HFFc6 (cell line): ENCODE results near the gene GGPS1. TPM values are rescaled to one million over a fixed set of nuclear protein-coding genes. Genes with fewer than 3 reads are reported as not detected.
A peak's percentile ranks its signal among the peaks of the same experiment; 100 is the strongest.
"Not testable (repeated sequence)": the region's sequence is repeated elsewhere in the genome, so short reads cannot be mapped to it uniquely, and the experiment has no call there.

Experiments used
- DNase-seq: peaks from one replicate; pipeline ENCODE4 v3.0.0-alpha.2; 2018
- H3K27ac Mint-ChIP-seq: 2 replicates; pipeline ENCODE4 v1.8.0; 2020; ENCODE audit warnings: mild to moderate bottlenecking, mixed read lengths
- H3K27me3 Mint-ChIP-seq: 2 replicates; pipeline ENCODE4 v1.8.0; 2021; ENCODE audit warnings: mild to moderate bottlenecking, moderate library complexity, mixed read lengths; ENCODE audit not compliant: insufficient read depth
- H3K36me3 Mint-ChIP-seq: 2 replicates; pipeline ENCODE4 v1.8.0; 2021; ENCODE audit warnings: low read depth, mixed read lengths
- H3K4me1 Mint-ChIP-seq: 2 replicates; pipeline ENCODE4 v1.8.0; 2020; ENCODE audit warnings: low read depth, mixed read lengths
- H3K4me3 Mint-ChIP-seq: 2 replicates; pipeline ENCODE4 v1.8.0; 2020; ENCODE audit warnings: mild to moderate bottlenecking, moderate library complexity, mixed read lengths
- H3K9me3 Mint-ChIP-seq: 2 replicates; pipeline ENCODE4 v1.8.0; 2020; ENCODE audit warnings: mild to moderate bottlenecking, mixed read lengths
- long read RNA-seq: library from polyadenylated mRNA; unstranded; transcript quantifications from one replicate; pipeline ENCODE4 v2.0.0, GENCODE V29; 2019
- total RNA-seq, 6 experiments: library from RNA; stranded (reverse); fragmentation: NEBNext Ultra II Directional; extraction: Animal tissue kit (Norgen Biotek cat#: 25700); gene quantifications; 2 replicates in 1 of 6; 3 replicates in 5 of 6; pipeline ENCODE4 v1.2.3, GENCODE V29; 2021
- TF ChIP-seq, protein P1 (sequence below): fragments of 200-600 bp; sonication (generic); IDR thresholded peaks from 2 replicates; pipeline ENCODE4 v1.5.0; 2021; ENCODE audit warnings: antibody characterized with exemption, mild to moderate bottlenecking

GGPS1 gene
- 10 to 100 TPM; 24.9 to 31.0 (median 26.7) TPM for total RNA-seq
- long read RNA-seq, transcript GGPS1-201 (4 exons, 2,895 nt): major isoform, 25 of 28 reads
- long read RNA-seq, partial matches to known transcripts: 1 of 28 reads
- long read RNA-seq, other reads (novel, unspliced or antisense): 1 of 28 reads

DNA sequence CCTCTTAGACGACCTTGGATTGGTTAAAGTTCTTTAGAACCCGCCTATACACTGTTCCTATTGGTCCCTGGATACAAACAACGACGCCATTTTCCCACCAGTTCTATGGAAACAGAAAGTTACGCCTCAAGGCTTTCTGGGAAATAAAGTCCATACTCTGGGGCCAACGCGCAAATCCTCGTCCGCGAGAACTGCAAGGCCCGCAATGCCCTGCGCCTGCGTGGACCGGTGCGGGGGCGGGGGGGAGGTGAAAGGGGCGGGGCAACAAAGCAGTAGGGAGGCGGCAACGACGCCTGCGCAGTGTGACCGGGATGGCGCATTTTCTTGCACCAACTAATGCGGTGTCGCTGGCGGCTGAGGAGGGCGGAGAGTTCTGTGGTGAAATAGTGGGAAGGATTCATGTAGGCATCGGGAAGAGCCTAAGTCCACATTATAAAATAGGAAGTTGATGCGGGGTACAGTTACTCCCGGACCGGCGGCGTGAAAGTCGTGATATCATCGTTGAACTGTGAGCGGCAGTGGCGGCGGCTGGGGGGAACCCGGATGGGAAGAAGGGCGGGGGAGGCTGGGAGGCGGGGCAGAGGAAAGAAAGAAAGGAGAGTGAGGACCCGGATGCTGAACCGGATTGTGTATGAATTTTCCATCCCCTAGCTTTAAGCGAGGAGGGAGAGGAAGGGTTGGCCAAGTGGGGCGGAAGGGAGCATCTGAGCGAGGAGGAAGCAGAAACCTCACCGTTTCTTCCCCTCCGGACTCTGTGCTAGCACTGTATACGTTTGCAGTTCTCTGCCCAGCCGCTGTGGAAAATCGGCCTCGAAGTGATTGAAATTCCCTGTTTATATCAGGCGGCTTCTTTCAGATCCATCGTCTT is at the start of gene GGPS1:
Gene GGPS1 (plus strand): TSS at position 300 of the 868 bp plus-strand sequence. CDS start 6,695 bp downstream, outside the sequence.
- Mint-ChIP-seq H3K9me3 (no peaks in the 10 kb centered on the region), H3K27me3 (peaks cover 2% of the 10 kb centered on the region; the same call in 1 of the 2 replicates), H3K4me3 (no peak within 1 kb of the TSS; the same call in 1 of the 2 replicates), H3K36me3 (peaks cover 10% of the 10 kb centered on the region), H3K4me1 (peaks cover 25% of the 10 kb centered on the region), H3K27ac (no peak within 1 kb of the TSS)
- peak; percentile 100 for DNase-seq
- TF ChIP-seq, protein P1, sequence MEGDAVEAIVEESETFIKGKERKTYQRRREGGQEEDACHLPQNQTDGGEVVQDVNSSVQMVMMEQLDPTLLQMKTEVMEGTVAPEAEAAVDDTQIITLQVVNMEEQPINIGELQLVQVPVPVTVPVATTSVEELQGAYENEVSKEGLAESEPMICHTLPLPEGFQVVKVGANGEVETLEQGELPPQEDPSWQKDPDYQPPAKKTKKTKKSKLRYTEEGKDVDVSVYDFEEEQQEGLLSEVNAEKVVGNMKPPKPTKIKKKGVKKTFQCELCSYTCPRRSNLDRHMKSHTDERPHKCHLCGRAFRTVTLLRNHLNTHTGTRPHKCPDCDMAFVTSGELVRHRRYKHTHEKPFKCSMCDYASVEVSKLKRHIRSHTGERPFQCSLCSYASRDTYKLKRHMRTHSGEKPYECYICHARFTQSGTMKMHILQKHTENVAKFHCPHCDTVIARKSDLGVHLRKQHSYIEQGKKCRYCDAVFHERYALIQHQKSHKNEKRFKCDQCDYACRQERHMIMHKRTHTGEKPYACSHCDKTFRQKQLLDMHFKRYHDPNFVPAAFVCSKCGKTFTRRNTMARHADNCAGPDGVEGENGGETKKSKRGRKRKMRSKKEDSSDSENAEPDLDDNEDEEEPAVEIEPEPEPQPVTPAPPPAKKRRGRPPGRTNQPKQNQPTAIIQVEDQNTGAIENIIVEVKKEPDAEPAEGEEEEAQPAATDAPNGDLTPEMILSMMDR: peak; percentile 51

DNA sequence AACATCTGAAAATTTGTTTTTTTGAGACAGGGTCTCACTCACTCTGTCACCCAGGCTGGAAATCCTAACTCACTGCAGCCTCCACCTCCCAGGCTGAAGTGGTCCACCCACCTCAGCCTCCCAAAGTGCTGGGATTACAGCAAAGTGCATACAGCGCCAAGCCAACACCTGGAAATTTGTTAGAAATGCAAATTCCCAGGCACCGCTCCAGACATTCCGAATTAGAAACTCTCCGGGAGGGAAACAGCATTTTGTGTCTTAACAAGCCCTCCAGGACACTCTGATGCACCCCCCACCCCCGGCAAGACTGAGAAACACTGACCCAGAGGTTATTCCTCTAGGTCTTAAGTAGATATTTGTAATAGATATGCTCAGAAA is 49.5 kb upstream of the GGPS1 start:
- Mint-ChIP-seq H3K27ac (no peak overlapping the region), H3K4me3 (no peak overlapping the region), H3K4me1 (peaks cover 13% of the 10 kb centered on the region), H3K27me3 (no peaks in the 10 kb centered on the region), H3K36me3 (no peaks in the 10 kb centered on the region; the same call in 1 of the 2 replicates), H3K9me3 (no peaks in the 10 kb centered on the region)
- DNase-seq: no peak
- TF ChIP-seq, protein P1: no peak

DNA sequence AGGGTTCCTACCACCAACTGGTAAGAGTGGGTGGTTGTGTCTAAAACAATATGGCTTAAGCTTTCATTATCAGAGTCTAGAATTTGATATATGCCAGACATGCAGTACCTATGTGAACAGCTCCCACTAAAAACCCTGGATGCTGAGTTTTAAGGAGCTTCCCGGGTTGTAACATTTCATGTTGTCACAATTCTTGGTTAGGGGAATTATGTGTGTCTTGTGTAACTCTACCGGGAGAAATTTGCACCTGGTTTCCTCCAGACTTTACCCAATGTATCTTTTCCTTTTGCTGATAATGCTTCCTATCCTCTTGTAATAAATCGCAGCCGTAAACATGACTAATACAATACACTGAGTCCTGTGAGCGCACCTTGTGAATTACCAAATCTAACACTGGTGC is 48.7 kb upstream of the GGPS1 start:
- TF ChIP-seq, protein P1: no peak
- Mint-ChIP-seq H3K4me3 (no peak overlapping the region), H3K4me1 (peaks cover 13% of the 10 kb centered on the region), H3K9me3 (no peaks in the 10 kb centered on the region), H3K27ac (no peak overlapping the region), H3K36me3 (no peaks in the 10 kb centered on the region; the same call in 1 of the 2 replicates), H3K27me3 (no peaks in the 10 kb centered on the region)
- DNase-seq: no peak

DNA sequence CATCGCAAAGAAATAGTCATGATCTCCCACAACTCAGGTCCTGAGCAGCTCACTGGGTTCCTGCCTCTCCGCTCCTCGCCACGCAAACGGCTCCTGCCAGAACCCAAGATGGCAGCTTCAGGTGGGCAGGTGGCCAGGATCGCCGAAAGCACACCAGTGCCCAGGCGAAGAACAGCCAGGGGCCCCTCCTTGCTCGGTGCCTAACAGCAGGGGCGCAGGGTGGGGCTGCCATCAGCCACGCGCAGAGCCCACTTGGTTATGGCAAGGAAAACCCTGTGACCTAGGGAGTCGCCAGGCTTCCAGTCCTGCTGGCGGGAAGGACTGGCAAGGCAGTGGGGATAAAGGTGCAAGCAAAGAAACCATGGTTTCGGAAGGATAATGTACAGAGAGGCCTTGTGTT is 47.9 kb upstream of the GGPS1 start:
- Mint-ChIP-seq H3K27me3 (no peaks in the 10 kb centered on the region), H3K27ac (no peak overlapping the region), H3K4me1 (peaks cover 16% of the 10 kb centered on the region), H3K36me3 (no peaks in the 10 kb centered on the region), H3K9me3 (no peaks in the 10 kb centered on the region), H3K4me3 (no peak overlapping the region)
- TF ChIP-seq, protein P1: no peak
- no peak for DNase-seq

DNA sequence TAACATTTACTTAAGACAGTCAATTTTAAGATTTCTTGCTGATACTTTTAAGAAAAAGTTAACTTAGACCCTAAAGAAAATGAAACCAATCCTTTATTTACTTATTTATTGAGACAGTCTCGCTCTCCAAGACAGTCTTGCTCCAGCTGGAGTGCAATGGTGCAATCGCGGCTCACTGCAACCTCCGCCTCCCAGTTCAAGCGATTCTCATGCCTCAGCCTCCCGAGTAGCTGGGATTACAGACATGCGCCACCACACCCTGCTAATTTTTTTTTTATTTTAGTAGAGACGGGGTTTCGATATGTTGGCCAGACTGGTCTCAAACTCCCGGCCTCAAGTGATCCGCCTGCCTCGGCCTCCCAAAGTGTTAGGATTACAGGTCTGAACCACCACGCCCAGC is 44.7 kb upstream of the GGPS1 start:
- H3K9me3 Mint-ChIP-seq, H3K36me3 Mint-ChIP-seq, DNase-seq, H3K27ac Mint-ChIP-seq, H3K27me3 Mint-ChIP-seq, H3K4me3 Mint-ChIP-seq: not testable (repeated sequence)
- H3K4me1 Mint-ChIP-seq: peaks cover 27% of the 10 kb centered on the region

DNA sequence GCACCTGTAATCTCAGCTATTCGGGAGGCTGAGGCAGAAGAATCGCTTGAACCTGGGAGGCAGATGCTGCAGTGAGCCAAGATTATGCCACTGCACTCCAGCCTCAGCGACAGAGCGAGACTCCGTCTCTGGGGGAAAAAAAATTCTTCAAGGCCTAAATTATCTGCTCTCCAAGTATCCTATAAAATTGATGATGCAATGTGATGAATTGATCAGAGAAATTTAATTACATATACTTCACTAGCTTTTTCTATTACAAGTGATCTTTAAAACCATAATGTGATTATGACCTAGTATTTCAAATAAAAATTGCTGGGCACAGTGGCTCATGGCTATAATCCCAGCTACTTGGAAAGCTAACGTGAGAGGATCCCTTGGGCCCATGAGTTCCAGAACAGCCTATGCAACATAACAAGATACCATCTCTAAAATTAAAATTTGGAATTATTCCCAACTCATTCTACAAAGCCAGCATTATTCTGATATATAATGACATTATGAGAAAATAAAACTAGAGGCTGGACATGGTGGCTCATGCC is 44.1 kb upstream of the GGPS1 start:
- no peak for DNase-seq
- peaks cover 27% of the 10 kb centered on the region for H3K4me1 Mint-ChIP-seq
- no peaks in the 10 kb centered on the region for H3K36me3 Mint-ChIP-seq
- no peaks in the 10 kb centered on the region for H3K27me3 Mint-ChIP-seq
- TF ChIP-seq, protein P1: no peak
- H3K9me3 Mint-ChIP-seq: no peaks in the 10 kb centered on the region
- no peak overlapping the region for H3K4me3 Mint-ChIP-seq
- no peak overlapping the region for H3K27ac Mint-ChIP-seq
